Lower leg skin (tissue), 4 donors: ENCODE results near the gene PRCP. TPM values are rescaled to one million over a fixed set of nuclear protein-coding genes. Genes with fewer than 3 reads are reported as not detected.
A peak's percentile ranks its signal among the peaks of the same experiment; 100 is the strongest.

Experiments
- DNase-seq, 2 donors: peaks; one replicate each; pipeline ENCODE4 v3.0.0-alpha.2; 2019; ENCODE audit warnings: low spot score in 2 of 2
- H3K4me3 ChIP-seq: fragments of 200-600 bp; sonication (generic); 2 replicates; pipeline ENCODE4 v1.5.1; 2017; ENCODE audit warnings: mild to moderate bottlenecking, low read depth; ENCODE audit not compliant: poor library complexity, severe bottlenecking
- POLR2A ChIP-seq, 2 donors: fragments of 450-650 bp; IDR thresholded peaks; one replicate each; pipeline ENCODE4 v1.6.1; 2016 to 2017; ENCODE audit warnings: antibody characterized with exemption in 2 of 2, mild to moderate bottlenecking in 1 of 2, moderate library complexity in 1 of 2
- WGBS, 2 donors: methylation state at CpG; one replicate each; pipeline ENCODE4 v1.1.5; 2018; 5-methylcytosine and 5-hydroxymethylcytosine counted together
- intact Hi-C: fragments of 100-400 bp; cut with DNase I; formaldehyde crosslinking; loops from one replicate; pipeline ENCODE4 v1.15.0; 2023; ENCODE audit warnings: low total_unique reads
- total RNA-seq, 4 donors: library from RNA; depleted of rRNA; stranded (reverse); fragments of >200 nt; gene quantifications; one replicate each; pipeline ENCODE4 v1.1.0, GENCODE V29; 2016
- TF ChIP-seq, protein P1 (sequence below), 3 donors: fragments of 450-650 bp; IDR thresholded peaks; one replicate each; pipeline ENCODE4 v1.5.1; 2016; ENCODE audit warnings: antibody characterized with exemption in 3 of 3, mild to moderate bottlenecking in 3 of 3, moderate library complexity in 2 of 3

Gene PRCP
- total RNA-seq, 4 donors from 2014 or later = 31.5 to 56.8 (median 53.8) TPM

DNA sequence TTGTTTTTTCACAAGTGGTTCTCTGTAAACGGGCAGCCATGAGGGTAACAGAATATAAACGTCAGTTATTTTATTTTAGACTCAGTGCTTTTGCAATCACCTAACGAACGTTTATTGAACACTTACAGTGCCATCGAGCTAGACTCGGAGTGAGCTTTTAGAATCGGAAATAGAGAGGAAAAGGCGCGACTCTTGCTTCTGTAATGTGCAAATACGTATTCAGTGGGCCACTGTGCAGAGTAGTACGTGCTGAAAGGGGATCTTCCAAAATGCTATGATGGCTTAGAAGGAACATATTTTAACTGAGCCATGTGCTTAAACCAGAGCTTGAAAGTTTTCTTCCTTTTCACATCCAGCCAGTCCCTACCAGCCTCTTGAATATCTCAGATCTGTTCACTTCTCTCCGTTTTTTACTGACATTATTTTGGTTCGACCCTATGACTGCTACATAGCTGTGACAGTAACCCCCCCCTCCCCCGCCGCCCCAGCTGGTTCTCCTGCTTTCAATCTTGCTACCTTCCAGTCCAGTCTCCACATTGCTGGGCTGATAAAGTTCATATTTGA, 1.8 kb upstream of the PRCP start:
- intact Hi-C loops = loop anchor here (10.0 kb wide), 1 partner anchor 293 kb away; the partner anchor contains the start of gene ANKRD42
- 2 to 3% methylated on average over 15 of the region's 15 CpGs for WGBS, 2 donors
- TF ChIP-seq, protein P1, sequence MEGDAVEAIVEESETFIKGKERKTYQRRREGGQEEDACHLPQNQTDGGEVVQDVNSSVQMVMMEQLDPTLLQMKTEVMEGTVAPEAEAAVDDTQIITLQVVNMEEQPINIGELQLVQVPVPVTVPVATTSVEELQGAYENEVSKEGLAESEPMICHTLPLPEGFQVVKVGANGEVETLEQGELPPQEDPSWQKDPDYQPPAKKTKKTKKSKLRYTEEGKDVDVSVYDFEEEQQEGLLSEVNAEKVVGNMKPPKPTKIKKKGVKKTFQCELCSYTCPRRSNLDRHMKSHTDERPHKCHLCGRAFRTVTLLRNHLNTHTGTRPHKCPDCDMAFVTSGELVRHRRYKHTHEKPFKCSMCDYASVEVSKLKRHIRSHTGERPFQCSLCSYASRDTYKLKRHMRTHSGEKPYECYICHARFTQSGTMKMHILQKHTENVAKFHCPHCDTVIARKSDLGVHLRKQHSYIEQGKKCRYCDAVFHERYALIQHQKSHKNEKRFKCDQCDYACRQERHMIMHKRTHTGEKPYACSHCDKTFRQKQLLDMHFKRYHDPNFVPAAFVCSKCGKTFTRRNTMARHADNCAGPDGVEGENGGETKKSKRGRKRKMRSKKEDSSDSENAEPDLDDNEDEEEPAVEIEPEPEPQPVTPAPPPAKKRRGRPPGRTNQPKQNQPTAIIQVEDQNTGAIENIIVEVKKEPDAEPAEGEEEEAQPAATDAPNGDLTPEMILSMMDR (IDR thresholded peaks at IDR 0.05) = no peak
- no peak for TF ChIP-seq POLR2A (IDR thresholded peaks at IDR 0.05)
- no peak for DNase-seq
- no peak overlapping the region for H3K4me3 ChIP-seq

DNA sequence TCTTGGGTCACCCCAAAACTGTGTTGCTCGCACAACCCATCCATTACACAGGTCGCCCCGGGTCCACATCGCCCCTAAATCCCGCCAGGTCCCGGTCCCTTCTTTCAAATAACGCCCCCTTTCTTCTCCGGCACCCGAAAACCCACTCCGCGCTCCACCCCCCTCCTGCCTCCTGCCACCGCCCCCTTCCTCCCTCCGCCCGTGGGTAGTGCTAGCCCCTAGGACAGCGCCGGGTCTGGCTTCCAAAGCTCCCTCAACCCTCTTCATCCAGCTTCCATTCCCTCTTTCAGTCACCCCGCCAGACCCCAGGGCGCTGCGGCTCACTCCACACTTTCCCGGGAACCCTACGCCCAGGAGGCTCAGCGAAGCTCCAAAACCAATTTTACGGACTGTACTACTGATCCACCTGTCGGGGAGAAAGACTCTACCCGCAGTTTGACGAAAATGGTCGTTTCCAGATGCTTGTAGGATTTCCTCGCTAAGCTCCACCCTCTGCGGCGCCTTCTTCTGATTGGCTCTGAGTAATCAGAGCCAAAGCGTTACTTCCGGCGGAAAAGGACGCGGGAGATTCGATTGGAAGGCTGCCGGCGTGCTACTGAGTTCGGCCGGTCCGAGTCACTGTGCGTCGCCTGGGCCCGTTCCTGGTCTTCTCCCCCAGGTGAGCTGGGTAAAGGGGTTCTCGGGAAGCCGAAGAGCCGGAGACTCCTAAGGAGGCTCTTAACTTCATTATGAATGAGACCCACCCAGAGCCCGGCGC, 1.1 kb upstream of the PRCP start, which contains the start of gene DDIAS:
DDIAS (plus strand) TSS at position 572 of the 757 bp plus-strand sequence. CDS start 13,003 bp downstream, outside the sequence.
- peak within 1 kb of the TSS; percentile 69 for H3K4me3 ChIP-seq
- DNase-seq = peak; percentile 97 to 99
- intact Hi-C loops = loop anchor here (10.0 kb wide), 1 partner anchor 293 kb away; the partner anchor contains the start of gene ANKRD42
- 0 to 1% methylated on average over 41 to 49 of the region's 49 CpGs for WGBS, 2 donors
- TF ChIP-seq, protein P1 (IDR thresholded peaks at IDR 0.05) = no peak
- TF ChIP-seq POLR2A (IDR thresholded peaks at IDR 0.05) = no peak

DNA sequence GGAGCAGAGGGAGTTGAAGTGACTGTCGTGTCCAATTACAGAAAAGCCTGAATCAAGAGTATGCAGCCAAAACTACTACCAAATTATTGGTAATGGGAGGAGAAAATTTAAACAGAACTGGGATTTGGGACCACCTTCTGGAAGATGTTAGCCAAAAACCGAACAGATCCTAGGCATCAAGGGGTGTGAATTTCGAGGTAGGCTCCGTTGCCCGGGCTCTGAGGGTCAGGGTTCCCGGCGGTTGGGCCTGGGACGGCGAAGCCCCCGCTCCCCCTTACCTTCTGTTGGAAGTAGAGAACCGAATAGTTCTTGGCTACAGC, 313 bp downstream of the PRCP start:
- WGBS, 2 donors = 0% methylated on average over 11 of the region's 11 CpGs
- DNase-seq = no peak
- intact Hi-C loops = loop anchor here (10.0 kb wide), 1 partner anchor 295 kb away; the partner anchor contains the start of gene ANKRD42
- peak overlapping the region; percentile 69 for H3K4me3 ChIP-seq
- TF ChIP-seq, protein P1 (IDR thresholded peaks at IDR 0.05) = no peak
- no peak for TF ChIP-seq POLR2A (IDR thresholded peaks at IDR 0.05)

DNA sequence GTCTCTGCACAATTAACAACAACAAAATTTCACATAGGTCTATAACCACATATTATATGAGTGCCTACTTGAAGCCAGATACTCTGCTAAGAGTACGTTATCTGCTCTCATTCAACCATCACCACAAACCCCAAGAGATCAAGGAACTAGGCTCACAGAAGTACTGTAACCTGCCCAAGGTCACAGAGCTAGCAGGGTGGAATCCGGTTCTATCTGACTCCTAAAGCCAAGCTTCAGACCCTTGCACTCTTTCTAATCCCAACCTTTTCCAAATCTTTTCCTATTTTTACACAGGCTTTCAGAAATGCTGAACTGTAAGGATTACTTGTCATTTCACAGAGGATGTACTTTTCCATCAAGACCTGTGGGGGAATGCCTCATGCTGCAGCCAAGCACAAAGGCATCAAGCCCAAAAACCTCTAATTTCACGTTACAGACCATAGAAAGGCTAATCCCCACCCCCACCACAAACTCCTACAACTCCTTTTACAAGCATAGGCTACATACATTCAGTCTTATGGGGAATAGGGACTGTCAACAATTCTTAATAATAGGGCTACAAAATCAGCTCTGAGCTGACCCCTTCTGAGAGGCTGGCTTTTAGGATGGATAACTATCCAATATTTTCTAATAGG, 927 bp downstream of the PRCP start:
- WGBS, 2 donors = 38 to 46% methylated on average over 3 of the region's 3 CpGs
- intact Hi-C loops = no loop called here
- TF ChIP-seq, protein P1 (IDR thresholded peaks at IDR 0.05) = no peak
- TF ChIP-seq POLR2A (IDR thresholded peaks at IDR 0.05) = no peak
- H3K4me3 ChIP-seq = no peak overlapping the region
- DNase-seq = no peak

DNA sequence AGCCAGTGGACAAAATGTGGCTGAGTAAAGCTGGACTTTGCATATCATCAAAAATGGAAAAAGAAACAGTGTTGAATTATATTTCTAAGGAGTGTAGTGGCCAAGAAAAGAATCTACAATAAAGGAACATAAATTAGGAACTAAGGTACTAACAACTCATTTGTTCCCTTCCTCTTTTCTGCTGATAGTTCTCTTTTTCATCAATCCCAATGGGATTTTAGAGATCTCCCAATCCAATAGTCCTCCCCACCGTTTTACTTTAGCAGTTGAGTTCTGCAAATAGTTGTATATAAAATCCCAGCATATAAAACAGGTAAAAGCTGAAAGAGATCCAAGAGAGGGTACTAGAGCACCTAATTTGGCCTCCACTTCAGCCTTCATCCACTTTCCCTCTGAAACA, 2.0 kb downstream of the PRCP start:
- TF ChIP-seq POLR2A (IDR thresholded peaks at IDR 0.05) = no peak
- TF ChIP-seq, protein P1 (IDR thresholded peaks at IDR 0.05) = no peak
- no peak for DNase-seq
- no peak overlapping the region for H3K4me3 ChIP-seq
- intact Hi-C loops = no loop called here
- WGBS, 2 donors = 15 to 31% methylated on average over 1 of the region's 1 CpG
